GM21381 (cell line): Measurements from ENCODE around the gene FRAS1.
"Not testable (repeated sequence)": the region's sequence is repeated elsewhere in the genome, so short reads cannot be mapped to it uniquely, and the experiment has no call there.

Source experiments
- ATAC-seq: cut with Tn5 transposase; IDR thresholded peaks from one replicate; pipeline ENCODE4 v1.9.1; 2021; ENCODE audit warnings: mild to moderate bottlenecking, moderate library complexity; ENCODE audit not compliant: unreplicated experiment

FRAS1 gene

GRCh38 chr4:78119698-78120097 lies 62.6 kb downstream of the FRAS1 start:
- no peak for ATAC-seq

GRCh38 chr4:78120144-78120880 lies 63.2 kb downstream of the FRAS1 start:
- no peak for ATAC-seq

- ATAC-seq: no peak
Measured at GRCh38 chr4:78121338-78121904, 64.3 kb downstream of the FRAS1 start.

- ATAC-seq: not testable (repeated sequence)
Measured at GRCh38 chr4:78125834-78126331, 68.8 kb downstream of the FRAS1 start.

- ATAC-seq: no peak
Measured at GRCh38 chr4:78129383-78130108, 72.4 kb downstream of the FRAS1 start.

- no peak for ATAC-seq
Measured at GRCh38 chr4:78131403-78131802, 74.3 kb downstream of the FRAS1 start.

GRCh38 chr4:78136109-78137081 lies 79.3 kb downstream of the FRAS1 start:
- no peak for ATAC-seq

GRCh38 chr4:78137532-78137931 lies 80.4 kb downstream of the FRAS1 start:
- no peak for ATAC-seq

GRCh38 chr4:78138252-78138651 lies 81.1 kb downstream of the FRAS1 start:
- no peak for ATAC-seq

GRCh38 chr4:78143634-78144033 lies 86.5 kb downstream of the FRAS1 start:
- ATAC-seq: no peak

- ATAC-seq: no peak
Measured at GRCh38 chr4:78145008-78145407, 87.9 kb downstream of the FRAS1 start.

- no peak for ATAC-seq
Measured at GRCh38 chr4:78145622-78146021, 88.5 kb downstream of the FRAS1 start.

- no peak for ATAC-seq
Measured at GRCh38 chr4:78149751-78150542, 92.8 kb downstream of the FRAS1 start.

- ATAC-seq: no peak
Measured at GRCh38 chr4:78150543-78150864, 93.4 kb downstream of the FRAS1 start.

GRCh38 chr4:78152795-78153194 lies 95.7 kb downstream of the FRAS1 start:
- ATAC-seq: no peak

GRCh38 chr4:78154972-78155590 lies 98.0 kb downstream of the FRAS1 start:
- ATAC-seq: no peak

- no peak for ATAC-seq
Measured at GRCh38 chr4:78155616-78156105, 98.5 kb downstream of the FRAS1 start.

- ATAC-seq: no peak
Measured at GRCh38 chr4:78156520-78156919, 99.4 kb downstream of the FRAS1 start.

GRCh38 chr4:78162342-78162741 lies 105.2 kb downstream of the FRAS1 start:
- no peak for ATAC-seq
